SK-N-DZ (cell line): ENCODE measurements around the gene LYRM4.
"Not testable (repeated sequence)": the region's sequence is repeated elsewhere in the genome, so short reads cannot be mapped to it uniquely, and the experiment has no call there.

Experiments
- DNase-seq: peaks from one replicate; pipeline ENCODE4 v3.0.0-alpha.2; 2015; ENCODE audit warnings: low spot score

LYRM4 gene

DNA sequence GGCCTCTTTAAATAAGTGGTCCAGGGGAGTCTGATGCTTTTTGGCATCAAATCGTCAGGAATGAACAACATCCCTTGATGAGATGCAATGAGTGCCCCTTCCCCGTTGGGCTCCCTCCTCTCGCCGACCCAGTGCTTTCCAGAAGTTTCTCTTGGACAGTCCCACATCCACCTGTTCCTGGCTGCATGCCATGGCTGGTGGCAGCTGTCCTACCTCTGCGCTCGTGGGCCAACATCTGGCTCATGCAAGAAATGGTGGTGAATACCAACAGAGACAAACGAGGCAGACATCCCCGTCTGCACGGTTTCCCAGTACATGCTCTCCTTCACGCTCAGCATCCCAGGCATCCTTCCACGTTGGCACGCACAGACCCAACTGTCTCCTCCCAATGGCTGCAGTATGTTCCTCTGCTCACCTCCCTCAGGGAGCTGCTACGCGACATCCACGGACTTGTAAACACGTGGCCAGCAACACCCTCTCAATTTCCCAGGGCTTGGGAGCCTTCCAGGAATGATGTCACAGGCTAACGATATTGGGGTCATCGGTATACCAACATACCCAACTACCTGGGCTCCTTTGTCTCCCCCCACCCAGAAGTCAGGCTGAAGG lies 138.1 kb downstream of the LYRM4 start:
- no peak for DNase-seq

GRCh38 chr6:5121956-5122355 lies 138.8 kb downstream of the LYRM4 start:
- peak; percentile 82 for DNase-seq

- no peak for DNase-seq
Observed at GRCh38 chr6:5121479-5121878, 139.3 kb downstream of the LYRM4 start.

GRCh38 chr6:5120543-5120942 lies 140.2 kb downstream of the LYRM4 start:
- not testable (repeated sequence) for DNase-seq

DNA sequence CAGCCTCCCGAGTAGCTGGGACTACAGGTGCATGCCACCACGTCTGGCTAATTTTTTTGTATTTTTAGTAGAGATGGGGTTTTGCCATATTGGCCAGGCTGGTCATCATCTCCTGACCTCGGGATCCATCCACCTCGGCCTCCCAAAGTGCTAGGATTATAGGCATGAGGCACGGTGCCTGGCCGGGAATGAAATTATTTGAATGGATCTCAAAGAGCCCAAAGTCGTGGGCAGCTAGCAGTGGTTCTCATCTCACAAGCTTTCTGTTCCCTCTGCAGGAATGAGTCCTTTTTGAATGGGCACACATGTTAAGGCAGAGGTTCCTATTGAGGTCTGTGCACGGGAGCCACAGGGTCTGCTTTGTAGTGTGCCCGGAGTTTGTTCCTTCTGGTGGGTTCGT lies 140.7 kb downstream of the LYRM4 start:
- DNase-seq, result no peak

GRCh38 chr6:5119090-5119951 lies 141.4 kb downstream of the LYRM4 start:
- no peak for DNase-seq

GRCh38 chr6:5116243-5116991 lies 144.3 kb downstream of the LYRM4 start:
- no peak for DNase-seq

DNA sequence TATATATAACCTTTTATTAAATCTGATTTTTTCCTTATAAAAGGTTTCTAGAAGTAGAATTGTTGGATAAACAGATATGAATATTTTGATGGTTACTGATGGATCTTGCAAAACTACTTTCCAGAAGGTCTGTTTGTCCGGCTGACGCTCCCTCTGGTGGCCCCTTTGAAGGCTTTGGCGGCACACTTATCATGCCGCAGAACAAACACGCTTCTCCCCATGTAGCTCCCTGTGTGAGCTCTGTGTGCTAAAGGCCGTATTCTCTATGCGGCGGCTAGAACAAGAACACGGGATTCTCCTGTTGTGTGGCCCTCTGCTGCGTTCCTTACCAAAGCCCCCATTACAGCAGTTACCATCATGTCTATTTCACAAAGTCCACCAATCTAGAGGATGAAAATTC lies 145.6 kb downstream of the LYRM4 start:
- DNase-seq, result no peak

DNA sequence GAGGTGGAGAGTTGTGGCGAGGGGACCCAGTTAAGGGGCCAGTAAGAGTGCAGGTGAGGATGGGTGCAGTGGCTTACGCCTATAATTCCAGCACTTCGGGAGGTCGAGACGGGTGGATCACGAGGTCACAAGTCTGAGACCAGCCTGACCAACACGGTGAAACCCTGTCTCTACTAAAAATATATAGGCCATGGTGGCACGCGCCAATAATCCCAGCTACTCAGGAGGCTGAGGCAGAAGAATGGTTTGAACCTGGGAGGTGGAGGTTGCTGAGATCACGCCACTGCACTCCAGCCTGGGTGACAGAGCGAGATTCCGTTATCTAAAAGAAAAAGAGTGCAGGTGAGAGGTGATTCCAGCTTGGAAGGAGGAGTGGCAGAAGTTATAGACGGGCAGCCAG lies 147.7 kb downstream of the LYRM4 start:
- no peak for DNase-seq

DNA sequence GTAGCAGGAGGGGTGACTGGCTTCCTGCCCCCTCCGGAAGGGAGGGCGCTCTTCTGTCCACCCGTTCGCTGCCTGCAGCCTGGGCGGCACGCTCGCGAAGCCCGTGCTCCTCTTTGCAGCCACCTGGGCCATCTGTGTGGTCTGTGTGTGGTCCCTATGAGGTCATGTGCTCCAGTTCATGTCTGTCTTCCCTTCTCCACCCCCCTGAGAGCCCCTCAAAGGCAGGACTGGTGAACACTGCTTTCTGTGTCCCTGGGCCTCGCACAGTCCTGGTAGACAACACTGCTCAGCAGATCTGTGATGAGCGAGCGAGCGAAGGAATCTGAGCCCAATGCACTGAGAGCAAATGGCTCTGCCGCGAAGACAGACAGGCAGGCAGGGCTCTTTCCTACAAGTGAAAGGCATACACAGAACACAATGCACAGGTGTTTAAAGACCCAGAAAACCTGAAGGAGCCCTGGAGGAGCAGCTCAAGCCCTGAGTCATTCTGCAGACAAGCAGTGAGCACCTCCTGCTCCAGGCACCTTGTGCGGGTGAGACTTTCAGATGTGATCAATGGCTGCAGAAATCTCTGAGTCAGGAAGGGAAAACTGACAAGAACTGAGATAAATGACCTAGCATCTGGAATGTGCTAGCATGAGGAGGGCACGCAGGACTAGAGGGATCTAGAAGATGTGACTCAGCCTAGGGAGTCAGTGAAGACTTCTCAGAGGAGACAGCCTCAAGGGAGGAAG lies 148.5 kb downstream of the LYRM4 start:
- no peak for DNase-seq

- no peak for DNase-seq
Observed at GRCh38 chr6:5111626-5112025, 149.1 kb downstream of the LYRM4 start.

GRCh38 chr6:5110246-5110645 lies 150.5 kb downstream of the LYRM4 start:
- no peak for DNase-seq

DNA sequence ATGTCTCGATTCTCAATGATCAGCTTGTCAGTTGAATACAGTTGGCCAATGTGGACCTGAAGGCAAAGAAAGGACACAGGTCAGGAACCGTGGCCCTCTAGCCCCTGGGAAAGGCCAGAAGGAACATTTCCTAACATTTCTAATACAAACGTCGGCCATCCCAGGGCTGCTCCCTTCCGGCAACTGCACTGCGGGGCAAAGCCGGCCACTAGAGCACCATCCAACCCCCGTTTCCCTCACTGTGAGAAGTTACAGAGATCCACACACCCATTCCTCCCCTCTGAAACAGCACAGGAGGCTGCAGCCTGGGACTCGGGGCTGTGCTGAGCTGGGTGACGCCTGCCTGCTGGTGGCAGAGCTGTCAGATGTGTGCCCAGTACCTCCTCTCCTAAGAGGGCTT lies 151.3 kb downstream of the LYRM4 start:
- no peak for DNase-seq

GRCh38 chr6:5108536-5109150 lies 152.1 kb downstream of the LYRM4 start:
- DNase-seq, result no peak

DNA sequence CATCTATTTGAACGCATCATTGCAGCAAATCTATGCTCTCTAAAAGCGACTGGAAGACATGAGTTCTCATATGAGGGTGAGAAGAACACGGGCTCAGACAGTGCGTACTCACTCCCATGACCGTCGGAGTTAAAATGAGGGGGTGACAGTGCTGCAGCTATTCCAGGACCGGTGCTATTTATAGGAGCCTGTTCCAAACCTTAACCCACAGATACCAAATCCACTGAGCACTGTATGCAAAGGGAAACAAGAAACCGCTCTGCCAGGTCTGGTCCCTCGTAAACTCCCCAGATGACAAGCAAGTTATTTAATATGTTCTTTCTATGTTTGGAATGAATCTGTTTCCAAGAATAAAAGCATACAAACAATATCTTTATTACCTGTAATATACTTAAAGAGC lies 152.7 kb downstream of the LYRM4 start:
- no peak for DNase-seq

DNA sequence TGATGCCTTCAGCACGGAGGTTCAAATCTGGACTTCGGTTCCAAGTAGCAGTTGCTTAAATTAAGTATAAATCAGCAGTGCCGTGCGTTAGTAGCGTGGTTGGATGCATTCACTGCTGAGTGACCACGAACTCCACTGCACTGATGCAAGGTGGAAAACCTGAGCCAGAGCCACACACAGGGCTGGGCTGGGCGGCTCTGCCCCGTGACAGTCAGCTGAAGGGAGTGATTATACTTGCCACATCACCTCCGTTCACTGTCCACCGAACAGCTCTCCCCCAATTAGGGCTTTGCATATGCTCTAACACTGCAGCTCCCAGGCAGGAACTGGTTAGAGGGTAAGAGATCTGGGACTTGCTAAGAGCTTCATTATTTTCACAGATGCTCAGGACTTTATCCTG lies 153.4 kb downstream of the LYRM4 start:
- no peak for DNase-seq

DNA sequence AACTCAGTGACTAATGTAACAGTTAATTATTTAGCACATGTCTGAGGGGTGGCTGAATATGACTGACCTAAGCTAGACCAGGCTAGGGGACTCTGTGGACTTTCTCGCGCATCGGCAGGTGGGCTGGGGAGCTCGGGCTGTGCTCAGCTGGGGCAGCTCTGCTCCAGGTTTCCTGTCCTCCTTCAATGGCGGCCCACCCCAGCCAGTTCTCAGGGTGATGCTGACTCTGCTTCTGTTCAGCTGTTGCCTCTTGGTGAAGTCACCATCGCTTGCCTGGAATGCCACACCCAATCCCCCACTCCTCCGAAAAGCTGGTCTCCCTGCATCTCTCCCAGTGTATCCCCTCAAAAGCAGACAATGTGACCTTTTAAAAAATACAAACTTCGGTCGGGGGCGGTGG lies 155.6 kb downstream of the LYRM4 start:
- no peak for DNase-seq

DNA sequence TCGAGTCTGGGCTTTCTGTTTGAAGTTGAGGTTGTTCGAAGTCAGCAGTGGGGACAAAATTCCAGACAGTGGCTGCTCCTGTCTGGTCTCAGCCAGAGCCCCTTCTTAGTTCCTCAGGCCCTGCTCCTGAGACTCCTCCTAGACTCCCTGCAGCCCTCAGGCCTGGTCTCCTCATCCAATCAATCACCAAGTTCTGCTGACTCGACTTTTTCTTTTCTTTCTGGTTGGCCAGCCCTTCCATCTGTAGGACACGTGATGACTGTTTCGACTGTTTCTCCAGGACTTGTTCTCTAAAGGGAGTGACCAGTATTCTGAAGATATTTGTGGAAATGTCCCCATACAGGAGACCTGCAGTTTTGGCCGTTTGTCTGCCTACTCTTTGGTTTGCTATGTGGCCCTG lies 156.1 kb downstream of the LYRM4 start:
- DNase-seq, result no peak

DNA sequence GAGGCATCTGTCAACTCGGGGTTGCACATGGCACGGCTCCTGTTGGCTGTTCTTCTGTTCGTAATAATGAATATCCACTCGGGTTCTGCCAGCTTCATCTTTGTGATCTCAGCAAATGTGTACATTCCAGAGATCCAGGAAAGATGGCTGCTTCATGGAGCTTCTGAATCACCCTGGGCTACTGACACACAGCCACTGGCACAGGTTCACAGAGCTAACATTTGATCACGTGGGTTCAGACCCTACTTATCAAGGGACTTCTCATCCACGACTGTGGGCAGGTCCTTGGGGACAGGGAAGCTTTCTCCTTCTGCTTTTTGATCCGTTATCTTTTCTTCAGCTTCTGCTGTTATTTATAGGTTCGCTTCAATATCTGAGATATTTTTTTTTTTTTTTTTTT lies 157.5 kb downstream of the LYRM4 start:
- DNase-seq, result no peak

DNA sequence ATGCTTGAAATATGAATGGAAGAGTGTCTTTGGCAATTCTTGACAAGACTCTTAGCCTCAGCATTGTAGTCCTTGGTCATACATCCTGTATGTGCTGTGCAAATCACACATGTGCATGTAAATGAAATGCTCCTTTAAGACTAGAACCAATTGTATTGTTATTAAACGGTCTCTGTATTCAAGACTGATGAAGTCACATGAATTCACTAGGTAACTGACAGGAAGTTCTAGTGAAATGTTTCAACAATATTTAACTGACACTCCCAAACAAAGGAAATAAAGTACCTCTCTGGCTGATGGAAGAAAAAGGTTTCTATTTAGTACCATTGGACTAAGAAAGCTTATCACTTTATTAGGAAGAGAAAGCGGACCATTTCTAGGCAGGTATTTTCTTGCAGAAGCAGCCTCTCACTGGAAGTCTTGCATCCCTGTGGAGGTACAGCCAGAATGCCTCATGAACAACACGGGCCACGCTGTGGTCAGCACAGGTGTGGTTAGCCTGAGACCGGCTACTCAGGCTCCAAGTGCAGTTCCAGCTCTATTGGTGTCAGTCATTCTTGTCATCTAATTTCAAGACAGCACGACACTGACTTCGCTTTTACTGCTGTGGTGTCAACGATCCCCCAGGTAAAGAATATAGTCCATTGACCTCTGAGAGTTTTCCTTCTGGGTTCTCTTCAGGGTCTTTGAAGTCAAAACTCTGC lies 158.3 kb downstream of the LYRM4 start:
- no peak for DNase-seq

DNA sequence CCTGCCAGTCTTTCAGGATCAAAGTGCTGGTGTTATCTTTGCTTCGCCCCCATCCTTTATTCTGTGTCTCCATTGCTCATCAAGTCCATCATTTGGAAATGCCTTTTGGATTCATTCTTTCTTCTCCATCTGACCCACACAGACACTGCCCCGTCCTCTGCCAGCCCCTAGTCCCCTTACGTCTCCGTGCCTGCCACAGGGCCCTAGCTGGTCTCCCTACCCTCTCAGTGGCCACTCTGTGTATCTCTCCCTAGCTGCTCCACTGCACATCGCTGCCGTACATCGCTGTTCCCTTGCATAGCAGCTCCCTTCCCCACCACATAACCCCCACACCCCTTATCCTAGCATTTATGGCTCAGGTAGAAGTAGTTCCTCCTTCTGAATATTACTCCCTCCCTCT lies 159.9 kb downstream of the LYRM4 start:
- DNase-seq, result no peak
